ENCODE results near the gene NEK3.

The NEK3 gene

DNA sequence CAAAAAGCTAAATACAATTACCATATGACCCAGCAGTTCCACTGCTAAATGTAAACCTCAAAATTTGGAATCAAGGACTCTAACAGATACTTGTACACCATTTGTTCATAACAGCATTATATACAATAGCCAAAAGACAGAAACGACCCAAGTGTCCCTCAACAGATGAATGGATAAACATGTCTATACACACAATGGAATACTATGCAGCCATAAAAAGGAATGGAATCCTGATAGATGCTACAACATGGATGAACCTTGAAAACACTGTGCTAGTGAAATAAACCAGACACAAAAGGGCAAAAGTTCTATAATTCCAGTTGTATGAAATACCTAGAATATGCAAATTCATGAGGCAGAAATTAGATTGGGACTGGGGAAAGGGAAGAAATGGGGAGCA is 12.2 kb downstream of the NEK3 start:
- ChIA-PET CTCF (interaction anchor here (2.2 kb wide), 1 partner anchor 19 kb away, joined by 7 read pairs; no protein-coding TSS in a partner anchor), POLR2A (no interaction called here)
- TF ChIP-seq, protein P1, sequence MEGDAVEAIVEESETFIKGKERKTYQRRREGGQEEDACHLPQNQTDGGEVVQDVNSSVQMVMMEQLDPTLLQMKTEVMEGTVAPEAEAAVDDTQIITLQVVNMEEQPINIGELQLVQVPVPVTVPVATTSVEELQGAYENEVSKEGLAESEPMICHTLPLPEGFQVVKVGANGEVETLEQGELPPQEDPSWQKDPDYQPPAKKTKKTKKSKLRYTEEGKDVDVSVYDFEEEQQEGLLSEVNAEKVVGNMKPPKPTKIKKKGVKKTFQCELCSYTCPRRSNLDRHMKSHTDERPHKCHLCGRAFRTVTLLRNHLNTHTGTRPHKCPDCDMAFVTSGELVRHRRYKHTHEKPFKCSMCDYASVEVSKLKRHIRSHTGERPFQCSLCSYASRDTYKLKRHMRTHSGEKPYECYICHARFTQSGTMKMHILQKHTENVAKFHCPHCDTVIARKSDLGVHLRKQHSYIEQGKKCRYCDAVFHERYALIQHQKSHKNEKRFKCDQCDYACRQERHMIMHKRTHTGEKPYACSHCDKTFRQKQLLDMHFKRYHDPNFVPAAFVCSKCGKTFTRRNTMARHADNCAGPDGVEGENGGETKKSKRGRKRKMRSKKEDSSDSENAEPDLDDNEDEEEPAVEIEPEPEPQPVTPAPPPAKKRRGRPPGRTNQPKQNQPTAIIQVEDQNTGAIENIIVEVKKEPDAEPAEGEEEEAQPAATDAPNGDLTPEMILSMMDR (IDR thresholded peaks at IDR 0.05; ENCODE audit: control extremely low read depth, extremely low read depth, low read depth, missing control alignments): no peak
- DNase-seq (ENCODE audit: extremely low spot score): no peak

DNA sequence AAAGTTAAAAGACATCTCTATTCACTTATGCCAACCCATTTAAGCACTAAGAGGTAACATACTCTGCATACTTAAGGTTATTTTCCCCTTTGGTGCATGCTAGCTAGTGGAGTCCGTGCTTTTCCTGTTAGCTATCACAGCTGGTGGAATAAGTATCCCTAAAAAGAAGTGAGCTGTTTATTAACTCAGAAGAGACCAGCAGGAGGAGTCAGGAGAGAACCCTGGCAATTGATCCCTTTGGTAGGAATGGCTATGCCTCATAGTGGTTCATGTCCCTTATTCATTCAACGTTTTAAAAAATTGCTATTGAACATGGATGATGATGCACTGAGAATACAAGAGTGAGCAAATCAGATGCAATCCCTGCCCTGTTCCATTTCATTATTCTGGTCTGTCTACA is 18.1 kb downstream of the NEK3 start:
- ChIA-PET CTCF (interaction anchor here (1.0 to 4.4 kb wide), 3 partner anchors 10 to 14 kb away, joined by 3 to 18 read pairs (median 4); partner anchors contain the start of gene NEK5), POLR2A (no interaction called here)

DNA sequence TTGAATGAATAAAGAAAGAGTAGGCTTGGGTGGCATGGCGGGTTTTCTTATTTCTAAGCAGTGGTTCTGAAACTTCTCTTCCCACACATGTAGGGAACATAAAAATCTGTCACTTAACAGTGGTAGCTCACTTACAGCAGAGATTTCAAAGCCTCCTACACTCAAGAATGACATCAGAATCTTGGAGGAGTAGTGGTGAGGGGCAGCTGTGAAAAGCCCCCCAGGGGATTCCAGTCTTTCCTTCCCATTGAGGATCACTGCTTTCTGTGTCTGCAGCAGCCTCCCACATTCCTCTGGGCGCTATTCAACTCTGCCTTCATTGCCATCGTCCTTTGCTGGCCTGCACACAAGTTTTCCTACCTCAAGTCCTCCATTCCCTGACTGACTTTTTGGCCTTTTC is 21.9 kb downstream of the NEK3 start:
- ChIA-PET CTCF (interaction anchor here (4.4 kb wide), 1 partner anchor 10 kb away, joined by 18 read pairs; no protein-coding TSS in a partner anchor), POLR2A (no interaction called here)
- DNase-seq (ENCODE audit: extremely low spot score): no peak
- TF ChIP-seq, protein P1 (IDR thresholded peaks at IDR 0.05; ENCODE audit: control extremely low read depth, extremely low read depth, low read depth, missing control alignments): no peak

More for the DNA sequence above, 18.1 kb downstream of the NEK3 start:
- TF ChIP-seq, protein P1 (IDR thresholded peaks at IDR 0.05; ENCODE audit: control extremely low read depth, extremely low read depth, low read depth, missing control alignments): no peak
- DNase-seq (ENCODE audit: extremely low spot score): no peak

DNA sequence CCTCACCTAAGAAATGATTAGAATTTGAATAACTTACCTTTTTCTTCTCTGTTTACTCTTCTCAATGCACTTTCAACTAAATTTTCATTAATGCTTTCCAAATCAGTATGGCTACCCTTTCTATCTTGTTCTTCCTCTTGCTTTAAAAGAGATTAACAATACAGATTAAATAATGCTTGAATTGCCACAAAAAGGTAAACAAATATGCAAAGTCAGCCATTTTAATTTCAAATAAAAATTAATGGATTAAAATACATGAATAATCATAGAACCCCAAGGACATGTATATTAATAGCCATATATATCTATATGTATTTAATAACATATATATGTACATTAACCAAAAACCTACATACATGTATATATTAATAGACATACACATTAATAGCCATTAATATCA is 22.6 kb downstream of the NEK3 start:
- TF ChIP-seq, protein P1 (IDR thresholded peaks at IDR 0.05; ENCODE audit: control extremely low read depth, extremely low read depth, low read depth, missing control alignments): no peak
- ChIA-PET POLR2A (no interaction called here), CTCF (no interaction called here)
- no peak for DNase-seq (ENCODE audit: extremely low spot score)

DNA sequence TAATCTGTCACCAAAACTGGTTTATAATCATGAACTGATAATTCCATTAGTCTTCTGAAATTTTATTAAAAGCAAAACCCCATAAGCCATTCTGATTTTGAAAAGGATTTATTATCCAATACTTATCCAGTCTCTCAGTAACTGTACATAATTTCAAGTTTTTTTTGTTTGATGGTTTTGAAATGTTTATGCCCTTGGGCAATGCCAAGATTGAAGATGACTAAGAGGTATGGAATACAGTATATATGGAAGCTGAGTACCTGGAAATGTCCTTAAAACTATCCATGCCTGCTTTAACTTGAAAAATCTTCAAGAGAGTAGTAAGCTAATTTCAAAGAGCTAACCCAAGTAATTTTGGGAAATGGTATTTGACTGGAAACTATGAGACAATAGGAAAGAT is 28.8 kb downstream of the NEK3 start:
- ChIA-PET POLR2A (no interaction called here), CTCF (interaction anchor here (1.2 to 1.6 kb wide), 3 partner anchors 11 to 315 kb away, joined by 3 to 7 read pairs (median 4); no protein-coding TSS in a partner anchor)
- DNase-seq (ENCODE audit: extremely low spot score): no peak
- TF ChIP-seq, protein P1 (IDR thresholded peaks at IDR 0.05; ENCODE audit: control extremely low read depth, extremely low read depth, low read depth, missing control alignments): no peak

DNA sequence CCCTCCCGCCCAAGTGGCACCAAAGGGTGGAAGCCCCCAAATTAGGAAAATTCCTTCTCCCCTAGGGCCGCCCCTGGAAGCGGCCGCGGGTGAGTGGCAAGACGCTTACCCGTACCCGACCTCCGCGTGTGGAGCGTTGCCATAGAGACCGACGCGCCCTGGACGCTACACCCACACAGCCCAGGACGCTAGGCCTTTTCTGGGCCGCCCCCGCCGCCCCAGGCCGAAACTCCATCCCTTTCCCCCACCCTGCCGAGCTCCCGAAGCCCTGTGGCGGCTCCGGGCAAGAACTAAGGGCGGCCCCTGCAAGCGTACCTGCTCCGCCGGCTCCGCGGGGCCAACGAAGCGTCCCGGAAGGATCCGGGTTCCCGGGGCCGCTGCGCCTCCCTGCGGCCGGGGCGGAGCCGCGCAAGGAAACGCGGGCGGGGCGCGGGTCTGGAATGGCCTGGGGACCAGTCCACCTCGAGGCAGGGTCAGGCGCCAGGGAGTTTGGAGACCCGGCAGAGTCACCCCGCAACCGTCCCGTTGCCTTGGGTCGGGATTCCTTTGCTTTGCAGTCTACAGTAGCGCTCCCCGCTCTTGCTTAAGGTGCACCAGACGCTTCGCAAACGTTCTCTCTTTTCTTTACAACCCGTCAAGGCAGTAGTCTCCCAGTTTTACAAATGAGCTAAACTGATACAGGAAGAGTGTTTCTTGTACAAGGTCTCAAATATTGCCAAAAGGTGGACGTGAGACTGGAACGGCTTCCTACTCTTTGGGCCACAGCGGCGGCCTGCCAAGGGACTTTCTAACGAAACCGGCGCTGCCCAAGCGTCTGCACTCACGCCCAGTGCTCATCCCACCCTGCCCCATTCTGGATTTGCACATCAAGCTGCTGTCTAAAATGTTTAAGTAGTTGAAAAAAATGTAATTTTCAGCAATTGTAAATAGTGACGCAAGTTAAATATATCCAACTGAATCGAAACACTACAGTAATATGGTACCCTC is 30.4 kb downstream of the NEK3 start, which contains the start of gene NEK5:
NEK5 (minus strand) TSS at position 360 of the 987 bp plus-strand sequence. CDS start 1,591 bp downstream, outside the sequence.
- TF ChIP-seq, protein P1 (IDR thresholded peaks at IDR 0.05; ENCODE audit: control extremely low read depth, extremely low read depth, low read depth, missing control alignments): peak; percentile 52
- DNase-seq (ENCODE audit: extremely low spot score): peak; percentile 78
- CTCF ChIA-PET: interaction anchor here (0.6 to 3.0 kb wide), 14 partner anchors 9 to 313 kb away, joined by 3 to 18 read pairs (median 6); partner anchors contain the start of gene NEK3
- POLR2A ChIA-PET: no interaction called here

All from GM10248 (cell line).